COLO829 (cell line): ENCODE data around the gene BSDC1.

Experiments
- DNase-seq: peaks from one replicate; pipeline ENCODE4 v3.0.0; 2012; ENCODE audit warnings: low spot score

Gene BSDC1

GRCh38 chr1:32394890-32395432 is 720 bp upstream of the BSDC1 start:
- no peak for DNase-seq

- DNase-seq: no peak
Measured at GRCh38 chr1:32393832-32394140, 455 bp downstream of the BSDC1 start.

DNA sequence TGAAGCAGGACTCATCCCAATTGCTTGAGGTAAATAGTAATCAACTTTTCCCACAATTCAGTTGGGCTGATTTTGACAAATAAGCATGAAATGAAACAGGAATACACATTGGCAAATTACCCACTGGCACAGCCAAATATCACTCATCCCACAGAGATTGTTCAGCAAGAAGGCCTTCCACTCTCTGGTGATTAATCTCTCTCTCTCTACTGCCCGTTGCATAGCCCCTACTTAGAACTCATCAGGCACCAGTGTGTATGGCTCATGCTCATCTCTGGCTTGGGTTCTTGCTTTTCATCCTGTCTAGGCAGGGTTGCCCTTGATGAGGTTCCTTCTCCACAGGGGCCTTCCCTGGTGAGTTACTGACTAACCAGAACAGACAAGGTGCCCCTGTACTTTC is 1.1 kb downstream of the BSDC1 start:
- no peak for DNase-seq

GRCh38 chr1:32392325-32392724 is 1.9 kb downstream of the BSDC1 start:
- DNase-seq: no peak

DNA sequence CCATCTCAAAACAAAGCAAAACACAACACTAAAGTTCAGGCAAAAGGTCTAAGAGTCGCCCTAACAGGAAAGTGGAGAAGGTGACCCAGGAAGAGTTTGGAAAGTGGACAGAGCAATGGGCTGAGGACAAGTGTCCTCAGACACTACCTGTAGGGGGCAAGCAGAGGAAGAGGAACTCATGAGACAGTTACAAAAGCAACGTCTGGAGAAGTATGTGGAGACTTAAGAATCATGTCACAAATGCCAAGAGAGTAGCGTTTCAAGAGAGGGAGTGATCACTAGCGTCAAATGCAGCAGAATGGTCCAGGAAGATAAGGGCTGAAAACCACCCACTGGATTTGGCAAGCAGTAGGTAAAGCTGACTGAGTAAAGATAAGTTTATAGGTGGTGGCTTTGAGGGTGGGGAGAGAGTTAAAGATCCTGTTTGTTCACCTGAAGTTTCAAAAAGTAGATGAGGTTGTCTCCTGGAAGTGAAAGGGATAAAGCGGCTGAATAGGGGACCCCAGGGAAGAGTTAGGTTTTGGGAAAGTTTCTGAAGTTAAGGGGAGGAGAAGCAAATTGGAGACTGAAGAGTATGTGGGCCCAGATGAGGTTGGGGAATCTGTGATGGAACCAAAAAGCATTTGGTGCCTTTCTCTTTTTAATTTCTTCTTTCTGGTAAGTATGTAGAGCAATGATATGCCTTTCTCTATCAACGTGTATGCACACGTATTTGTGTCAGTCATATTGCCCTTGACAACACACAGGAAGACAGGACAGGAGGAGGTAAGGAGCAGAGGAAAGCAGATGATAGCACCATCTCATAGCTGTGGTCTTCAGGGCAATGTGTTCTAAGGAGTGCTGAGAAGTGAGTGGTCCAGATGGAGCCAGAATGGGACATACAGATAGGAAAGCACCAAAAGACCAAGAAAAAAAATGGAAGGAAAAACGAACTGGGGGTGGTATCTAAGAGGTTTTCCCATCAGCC is 3.1 kb downstream of the BSDC1 start:
- DNase-seq: no peak

GRCh38 chr1:32388641-32389040 is 5.6 kb downstream of the BSDC1 start:
- DNase-seq: no peak

GRCh38 chr1:32386676-32387392 is 7.4 kb downstream of the BSDC1 start:
- DNase-seq: no peak

DNA sequence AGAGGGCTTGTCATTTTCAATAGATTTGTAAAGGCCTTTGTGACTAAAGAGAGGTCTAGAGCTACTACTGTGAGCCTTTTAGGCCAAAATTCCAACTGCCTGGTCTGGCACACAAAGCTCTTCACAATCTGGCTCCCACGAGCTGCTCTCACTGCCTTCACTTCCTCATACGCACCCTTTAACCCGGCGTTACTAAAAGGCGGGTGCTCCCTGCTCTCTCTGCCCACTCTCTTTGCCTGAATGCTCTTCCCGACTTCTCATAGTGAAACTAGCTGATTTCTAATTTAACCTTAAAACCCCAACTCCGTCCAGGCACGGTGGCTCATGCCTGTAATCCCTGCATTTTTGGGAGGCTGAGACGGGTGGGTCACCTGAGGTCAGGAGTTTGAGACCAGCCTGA is 14.2 kb downstream of the BSDC1 start:
- DNase-seq: no peak

DNA sequence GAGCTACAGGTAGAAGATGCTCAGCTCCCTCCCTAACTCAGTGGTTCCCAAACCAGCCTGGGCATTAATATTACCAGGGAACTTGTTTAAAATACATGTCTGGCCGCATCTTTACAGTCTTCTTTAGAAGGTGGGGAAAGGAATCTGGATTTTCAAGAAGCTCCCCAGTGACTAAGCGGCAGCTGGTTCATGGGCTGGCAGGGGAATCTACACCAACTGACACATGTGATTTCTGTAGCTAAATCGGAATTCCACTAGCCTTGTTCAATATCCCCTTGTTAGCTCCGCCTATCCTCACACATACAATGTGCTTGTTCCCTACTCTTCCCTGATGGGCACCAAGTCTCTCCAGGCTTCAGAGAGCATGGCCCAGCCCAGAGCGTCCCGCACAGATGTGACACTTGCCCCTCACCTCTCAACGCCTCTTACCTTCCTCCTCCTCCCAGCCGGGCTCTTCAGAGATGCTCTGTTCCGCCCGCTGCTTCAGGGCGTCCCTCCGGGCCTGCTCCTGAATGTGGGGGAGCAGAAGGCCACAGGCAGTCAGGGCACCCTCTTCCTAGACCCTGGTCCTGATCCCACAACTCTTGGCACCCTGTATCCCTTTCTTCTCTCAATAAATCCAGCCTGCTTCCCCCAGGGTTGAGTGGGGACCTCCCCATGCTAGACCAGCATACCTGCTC is 16.6 kb downstream of the BSDC1 start:
- no peak for DNase-seq

DNA sequence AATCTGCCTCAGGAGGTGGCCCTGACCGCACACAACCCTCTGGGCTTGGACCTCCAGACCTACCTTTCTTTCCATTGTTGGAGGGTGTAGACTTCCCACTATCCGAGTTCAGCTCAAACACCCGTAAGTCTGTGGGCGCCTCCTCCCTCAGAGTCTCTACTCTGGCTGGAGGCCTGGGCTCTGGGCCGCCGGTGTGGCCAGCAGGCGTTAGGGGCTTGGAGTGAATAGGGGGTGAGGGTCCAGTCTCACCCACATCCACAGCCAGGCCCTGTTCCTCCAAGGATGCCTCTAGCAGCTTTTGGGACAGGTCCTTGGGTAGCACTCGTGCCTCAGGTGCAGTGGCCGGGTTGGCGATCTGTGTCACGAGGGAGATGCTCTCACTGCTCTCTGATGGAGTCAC is 18.0 kb downstream of the BSDC1 start:
- DNase-seq: no peak

DNA sequence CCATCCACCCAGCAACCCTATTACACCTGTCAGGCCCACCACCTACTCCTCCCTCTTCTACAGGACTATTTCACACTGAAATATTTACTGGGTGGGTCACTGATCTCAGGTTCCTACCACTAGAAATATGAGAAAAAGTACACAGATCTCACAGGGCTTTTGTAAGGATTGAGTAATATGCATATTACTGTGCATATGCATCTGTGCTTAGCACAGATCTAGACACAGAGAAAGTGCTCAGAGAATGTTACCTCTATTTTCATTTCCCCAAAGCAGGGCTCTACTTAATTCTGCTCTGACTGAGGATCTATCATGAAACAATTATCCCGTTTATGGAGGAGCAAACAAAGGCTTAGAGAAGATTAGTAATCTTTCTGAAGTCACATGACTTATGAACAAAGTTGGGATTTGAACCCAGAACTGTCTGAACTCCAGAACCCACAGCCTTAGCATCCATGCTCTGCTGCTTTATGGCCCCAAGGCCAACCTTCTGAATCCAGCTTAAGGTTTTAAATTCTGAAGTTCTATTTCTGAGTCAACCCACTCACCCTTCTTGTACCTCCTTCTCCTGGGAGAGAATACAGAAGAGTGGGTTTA is 20.1 kb downstream of the BSDC1 start:
- no peak for DNase-seq

DNA sequence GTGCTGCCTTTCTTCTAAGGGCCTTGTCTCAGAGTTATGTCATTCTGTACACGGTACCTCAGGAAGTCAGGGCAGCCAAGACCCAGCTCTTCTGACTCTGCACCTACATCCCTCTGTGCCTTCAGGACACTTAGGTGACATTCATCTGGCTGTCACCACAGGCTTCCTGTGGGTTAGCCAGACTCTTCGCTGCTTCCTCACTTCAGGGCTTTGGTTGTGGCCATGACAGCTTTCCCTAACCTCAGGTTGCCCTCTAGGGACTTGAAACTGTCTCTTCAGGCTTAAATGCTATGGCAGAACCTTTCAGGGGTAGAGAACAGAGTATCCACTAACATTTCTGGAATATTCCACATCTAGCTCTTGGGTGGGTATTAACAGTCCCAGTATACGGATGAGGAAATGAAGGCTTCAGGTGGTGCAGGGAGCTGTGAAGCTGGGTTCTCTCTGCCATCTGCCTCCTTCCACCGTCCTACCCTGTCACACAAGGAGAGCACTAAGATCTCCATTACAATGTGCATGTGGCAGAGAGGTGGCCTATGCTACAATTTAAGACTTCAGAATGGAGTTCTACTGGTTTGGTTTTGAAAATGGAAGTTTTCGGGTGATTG is 22.0 kb downstream of the BSDC1 start:
- no peak for DNase-seq

DNA sequence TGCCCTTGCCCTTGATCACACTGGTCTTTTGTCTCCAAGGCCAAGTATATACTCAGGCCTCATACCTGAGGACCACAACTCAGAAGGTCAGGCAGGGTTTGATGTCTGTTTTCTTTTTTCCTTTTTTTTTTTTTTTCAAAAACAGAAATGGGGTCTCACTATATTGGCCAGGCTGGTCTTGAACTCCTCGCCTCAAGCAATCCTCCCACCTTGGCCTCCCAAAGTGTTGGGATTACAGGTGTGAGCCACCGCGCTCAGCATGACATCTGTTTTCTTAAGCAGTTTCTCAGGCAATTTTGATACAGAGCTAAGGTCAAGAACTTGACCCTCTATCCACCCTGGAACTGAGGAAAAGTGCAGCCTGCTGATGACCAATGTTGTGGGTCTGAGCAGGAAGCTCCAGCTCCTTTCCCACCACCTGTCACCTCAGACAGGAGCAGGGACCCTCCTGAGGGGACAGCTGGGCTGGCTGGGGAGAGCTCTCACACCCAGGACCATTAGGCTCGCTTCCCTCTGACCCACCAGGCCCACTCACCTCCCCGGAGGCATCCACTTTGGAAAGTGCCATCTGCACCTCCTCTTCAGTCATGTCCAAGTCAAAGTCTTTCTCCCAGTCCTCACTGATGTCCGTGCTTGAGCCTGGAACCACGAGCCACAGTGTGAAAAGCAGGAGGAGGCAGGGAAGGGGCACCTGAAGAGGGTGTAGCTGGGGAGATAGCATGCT is 26.2 kb downstream of the BSDC1 start:
- no peak for DNase-seq

- no peak for DNase-seq
Measured at GRCh38 chr1:32365445-32365844, 28.8 kb downstream of the BSDC1 start.

GRCh38 chr1:32364836-32365235 is 29.4 kb downstream of the BSDC1 start:
- no peak for DNase-seq

GRCh38 chr1:32363713-32364112 is 30.5 kb downstream of the BSDC1 start:
- DNase-seq: no peak

DNA sequence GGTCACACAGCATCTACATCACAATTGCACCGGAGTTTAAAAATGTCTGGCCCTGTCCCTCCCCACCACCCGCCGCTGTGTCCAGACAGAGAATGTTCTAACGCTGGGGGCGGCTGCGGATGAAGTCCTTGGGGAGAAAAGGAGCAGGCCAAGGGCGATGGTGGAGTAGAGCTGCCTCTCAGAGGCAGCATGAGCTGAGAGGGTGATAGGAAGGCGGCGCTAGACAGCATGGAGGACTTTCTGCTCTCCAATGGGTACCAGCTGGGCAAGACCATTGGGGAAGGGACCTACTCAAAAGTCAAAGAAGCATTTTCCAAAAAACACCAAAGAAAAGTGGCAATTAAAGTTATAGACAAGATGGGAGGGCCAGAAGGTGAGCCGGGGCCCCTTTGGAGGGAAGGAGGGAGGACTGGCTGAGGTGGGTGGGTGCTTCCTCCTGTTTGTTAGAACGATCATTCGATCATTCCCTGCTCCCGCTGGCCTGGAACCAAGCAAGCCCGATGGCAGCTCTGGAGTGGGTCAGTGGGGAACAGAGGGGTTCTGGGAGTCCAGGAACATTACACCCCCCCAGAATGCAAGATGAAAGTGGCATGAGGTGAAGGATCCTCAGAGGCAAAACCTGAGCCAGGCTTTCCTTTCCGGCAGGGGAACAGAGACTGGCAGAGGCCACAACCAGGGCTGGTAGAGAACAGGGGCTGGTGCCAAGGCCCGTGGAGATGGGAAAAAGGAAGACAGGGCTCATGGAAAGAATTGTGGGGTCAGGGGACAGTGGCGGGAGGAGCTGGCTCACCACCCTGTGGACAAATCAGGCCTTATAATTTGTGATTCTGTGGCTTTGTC is 31.5 kb downstream of the BSDC1 start, which contains the start of the genes FAM229A and TSSK3:
Gene FAM229A, minus strand, starts transcription at position 12 of the 840 bp plus-strand sequence. CDS start 394 bp downstream, outside the sequence.
Gene TSSK3, plus strand, starts transcription at position 66 of the 840 bp plus-strand sequence. Its CDS starts 163 bp downstream, at position 229.
- DNase-seq: no peak

DNA sequence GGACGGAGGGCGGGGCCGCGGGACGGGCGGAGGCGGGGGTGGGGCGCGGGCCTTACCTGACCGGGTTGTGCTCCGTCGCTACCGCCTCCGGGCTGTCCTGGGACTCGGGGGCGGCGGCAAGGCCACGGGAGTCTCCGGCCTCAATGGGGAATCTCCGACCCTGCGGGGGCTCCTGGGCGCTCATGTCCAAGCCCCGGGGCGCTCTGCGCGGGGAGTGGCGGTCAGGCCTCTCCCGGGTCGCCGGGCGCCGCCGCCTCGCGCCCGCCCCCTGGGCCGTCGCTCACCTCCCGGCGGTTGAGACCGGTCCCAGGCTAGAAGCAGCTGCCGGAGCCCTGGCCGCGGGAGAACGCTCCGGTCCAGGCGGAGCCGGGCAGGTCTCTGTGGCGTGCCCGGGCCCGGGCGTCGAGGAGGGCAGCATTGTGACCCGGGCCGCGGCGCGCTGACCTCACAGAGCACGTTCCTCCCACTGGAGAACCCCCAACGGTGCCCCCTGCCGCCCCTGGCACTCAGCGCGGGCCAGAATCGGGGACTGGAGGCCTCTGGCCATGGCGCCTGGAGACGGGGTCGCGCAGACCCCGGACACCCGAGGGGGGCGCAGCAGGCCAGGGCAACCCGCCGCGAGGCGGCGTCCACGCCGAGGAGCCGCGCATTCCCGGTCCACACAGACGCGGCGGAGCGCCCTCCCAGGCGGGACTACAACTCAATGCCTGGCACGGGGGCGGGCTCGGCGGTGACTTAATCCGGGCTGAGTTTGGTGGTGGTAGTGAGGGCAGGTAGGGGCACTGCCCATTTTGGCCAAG is 32.4 kb downstream of the BSDC1 start:
- no peak for DNase-seq

GRCh38 chr1:32361308-32361673 is 33.0 kb downstream of the BSDC1 start:
- DNase-seq: no peak
